ENCODE measurements around the gene RFX8.
"Not testable (repeated sequence)": the region's sequence is repeated elsewhere in the genome, so short reads cannot be mapped to it uniquely, and the experiment has no call there.

Gene RFX8

GRCh38 chr2:101511381-101511780 lies 36.5 kb upstream of the RFX8 start:
- no peak for DNase-seq (ENCODE audit: insufficient read length, low spot score)
- TF ChIP-seq POLR2A (IDR thresholded peaks at IDR 0.05; ENCODE audit: low read depth, low read length) (no peak), POU2F2 (IDR thresholded peaks at IDR 0.05; ENCODE audit: low read depth, low read length) (no peak), SPI1 (IDR thresholded peaks at IDR 0.05; ENCODE audit: low read depth, low read length) (no peak), TAF1 (IDR thresholded peaks at IDR 0.05; ENCODE audit: low read depth, low read length) (no peak), PAX5 (IDR thresholded peaks at IDR 0.05; ENCODE audit: insufficient read depth, low read length, severe bottlenecking) (no peak)
- no peak for FAIRE-seq

- no peak for TF ChIP-seq SPI1 (IDR thresholded peaks at IDR 0.05; ENCODE audit: low read depth, low read length)
- no peak for TF ChIP-seq POU2F2 (IDR thresholded peaks at IDR 0.05; ENCODE audit: low read depth, low read length)
- TF ChIP-seq POLR2A (IDR thresholded peaks at IDR 0.05; ENCODE audit: low read depth, low read length): no peak
- no peak for TF ChIP-seq PAX5 (IDR thresholded peaks at IDR 0.05; ENCODE audit: insufficient read depth, low read length, severe bottlenecking)
- TF ChIP-seq POLR2AphosphoS5 (IDR thresholded peaks at IDR 0.05; ENCODE audit: low read depth, low read length): no peak
- FAIRE-seq (no peak), DNase-seq (ENCODE audit: insufficient read length, low spot score) (no peak)
Observed at GRCh38 chr2:101509499-101510284, 34.8 kb upstream of the RFX8 start.

GRCh38 chr2:101508636-101509035 lies 33.7 kb upstream of the RFX8 start:
- DNase-seq (ENCODE audit: insufficient read length, low spot score): no peak
- no peak for TF ChIP-seq POU2F2 (IDR thresholded peaks at IDR 0.05; ENCODE audit: low read depth, low read length)
- TF ChIP-seq POLR2A (IDR thresholded peaks at IDR 0.05; ENCODE audit: low read depth, low read length): no peak
- no peak for TF ChIP-seq POLR2AphosphoS5 (IDR thresholded peaks at IDR 0.05; ENCODE audit: low read depth, low read length)
- TF ChIP-seq TAF1 (IDR thresholded peaks at IDR 0.05; ENCODE audit: low read depth, low read length): no peak
- no peak for TF ChIP-seq PAX5 (IDR thresholded peaks at IDR 0.05; ENCODE audit: insufficient read depth, low read length, severe bottlenecking)
- no peak for FAIRE-seq

- DNase-seq (ENCODE audit: insufficient read length, low spot score); FAIRE-seq: not testable (repeated sequence)
Observed at GRCh38 chr2:101505276-101505675, 30.4 kb upstream of the RFX8 start.

- FAIRE-seq; DNase-seq (ENCODE audit: insufficient read length, low spot score): not testable (repeated sequence)
Observed at GRCh38 chr2:101504744-101505143, 29.8 kb upstream of the RFX8 start.

GRCh38 chr2:101502095-101502494 lies 27.2 kb upstream of the RFX8 start:
- TF ChIP-seq POU2F2 (IDR thresholded peaks at IDR 0.05; ENCODE audit: low read depth, low read length): no peak
- no peak for TF ChIP-seq POLR2A (IDR thresholded peaks at IDR 0.05; ENCODE audit: low read depth, low read length)
- TF ChIP-seq SPI1 (IDR thresholded peaks at IDR 0.05; ENCODE audit: low read depth, low read length): no peak
- no peak for TF ChIP-seq PAX5 (IDR thresholded peaks at IDR 0.05; ENCODE audit: insufficient read depth, low read length, severe bottlenecking)
- TF ChIP-seq POLR2AphosphoS5 (IDR thresholded peaks at IDR 0.05; ENCODE audit: low read depth, low read length): no peak
- TF ChIP-seq TAF1 (IDR thresholded peaks at IDR 0.05; ENCODE audit: low read depth, low read length): no peak
- no peak for FAIRE-seq

GRCh38 chr2:101501443-101501842 lies 26.5 kb upstream of the RFX8 start:
- DNase-seq (ENCODE audit: insufficient read length, low spot score) (no peak), FAIRE-seq (no peak)
- TF ChIP-seq POLR2A (IDR thresholded peaks at IDR 0.05; ENCODE audit: low read depth, low read length) (no peak), POLR2AphosphoS5 (IDR thresholded peaks at IDR 0.05; ENCODE audit: low read depth, low read length) (no peak), POU2F2 (IDR thresholded peaks at IDR 0.05; ENCODE audit: low read depth, low read length) (no peak), PAX5 (IDR thresholded peaks at IDR 0.05; ENCODE audit: insufficient read depth, low read length, severe bottlenecking) (no peak), SPI1 (IDR thresholded peaks at IDR 0.05; ENCODE audit: low read depth, low read length) (no peak), TAF1 (IDR thresholded peaks at IDR 0.05; ENCODE audit: low read depth, low read length) (no peak)

More at GRCh38 chr2:101502095-101502494, 27.2 kb upstream of the RFX8 start:
- DNase-seq (ENCODE audit: insufficient read length, low spot score): no peak

- no peak for TF ChIP-seq PAX5 (IDR thresholded peaks at IDR 0.05; ENCODE audit: insufficient read depth, low read length, severe bottlenecking)
- TF ChIP-seq TAF1 (IDR thresholded peaks at IDR 0.05; ENCODE audit: low read depth, low read length): no peak
- TF ChIP-seq POU2F2 (IDR thresholded peaks at IDR 0.05; ENCODE audit: low read depth, low read length): no peak
- no peak for TF ChIP-seq POLR2A (IDR thresholded peaks at IDR 0.05; ENCODE audit: low read depth, low read length)
- TF ChIP-seq POLR2AphosphoS5 (IDR thresholded peaks at IDR 0.05; ENCODE audit: low read depth, low read length): no peak
- no peak for TF ChIP-seq SPI1 (IDR thresholded peaks at IDR 0.05; ENCODE audit: low read depth, low read length)
- DNase-seq (ENCODE audit: insufficient read length, low spot score): no peak
- no peak for FAIRE-seq
Observed at GRCh38 chr2:101500860-101501259, 25.9 kb upstream of the RFX8 start.

- DNase-seq (ENCODE audit: insufficient read length, low spot score) (no peak), FAIRE-seq (no peak)
- no peak for TF ChIP-seq POLR2AphosphoS5 (IDR thresholded peaks at IDR 0.05; ENCODE audit: low read depth, low read length)
- no peak for TF ChIP-seq TAF1 (IDR thresholded peaks at IDR 0.05; ENCODE audit: low read depth, low read length)
- no peak for TF ChIP-seq PAX5 (IDR thresholded peaks at IDR 0.05; ENCODE audit: insufficient read depth, low read length, severe bottlenecking)
- TF ChIP-seq POLR2A (IDR thresholded peaks at IDR 0.05; ENCODE audit: low read depth, low read length): no peak
- no peak for TF ChIP-seq SPI1 (IDR thresholded peaks at IDR 0.05; ENCODE audit: low read depth, low read length)
- no peak for TF ChIP-seq POU2F2 (IDR thresholded peaks at IDR 0.05; ENCODE audit: low read depth, low read length)
Observed at GRCh38 chr2:101500180-101500579, 25.3 kb upstream of the RFX8 start.

GRCh38 chr2:101496279-101496678 lies 21.4 kb upstream of the RFX8 start:
- TF ChIP-seq PAX5 (IDR thresholded peaks at IDR 0.05; ENCODE audit: insufficient read depth, low read length, severe bottlenecking) (no peak), SPI1 (IDR thresholded peaks at IDR 0.05; ENCODE audit: low read depth, low read length) (no peak), POLR2AphosphoS5 (IDR thresholded peaks at IDR 0.05; ENCODE audit: low read depth, low read length) (no peak), TAF1 (IDR thresholded peaks at IDR 0.05; ENCODE audit: low read depth, low read length) (no peak), POLR2A (IDR thresholded peaks at IDR 0.05; ENCODE audit: low read depth, low read length) (no peak), POU2F2 (IDR thresholded peaks at IDR 0.05; ENCODE audit: low read depth, low read length) (no peak)
- no peak for FAIRE-seq

More at GRCh38 chr2:101496279-101496678, 21.4 kb upstream of the RFX8 start:
- no peak for DNase-seq (ENCODE audit: insufficient read length, low spot score)

Measured in GM12891 (cell line).